RWPE2 (cell line): ENCODE data around the gene PTPRA.

Experiments used
- ATAC-seq: fragments of 200-7000 bp; cut with Tn5 transposase; 3 replicates; pipeline ENCODE4 v1.9.1; 2021; ENCODE audit warnings: low read depth
- DNase-seq: peaks from one replicate; pipeline ENCODE4 v3.0.0-alpha.2; 2020; ENCODE audit warnings: low spot score
- H3K27ac ChIP-seq: fragments of 450-650 bp; 2 replicates; pipeline ENCODE4 v1.5.1; 2017; ENCODE audit warnings: mild to moderate bottlenecking; ENCODE audit not compliant: poor library complexity, severe bottlenecking
- H3K27me3 ChIP-seq: fragments of 250-450 bp; sonication (Bioruptor Pico); 2 replicates; pipeline ENCODE4 v1.5.1; 2021; ENCODE audit warnings: mild to moderate bottlenecking, moderate library complexity; ENCODE audit not compliant: insufficient read depth, poor library complexity, severe bottlenecking
- H3K36me3 ChIP-seq: fragments of 250-450 bp; sonication (Bioruptor Pico); 2 replicates; pipeline ENCODE4 v1.5.1; 2020; ENCODE audit warnings: low read depth, mild to moderate bottlenecking, moderate library complexity
- H3K4me1 ChIP-seq: fragments of 250-450 bp; sonication (Bioruptor Pico); 2 replicates; pipeline ENCODE4 v1.5.1; 2021; ENCODE audit warnings: mild to moderate bottlenecking, moderate library complexity; ENCODE audit not compliant: insufficient read depth, poor library complexity, severe bottlenecking
- H3K4me3 ChIP-seq: fragments of 250-450 bp; sonication (Bioruptor Pico); 2 replicates; pipeline ENCODE4 v1.5.1; 2021; ENCODE audit warnings: mild to moderate bottlenecking, moderate library complexity; ENCODE audit not compliant: severe bottlenecking
- H3K9me3 ChIP-seq: fragments of 250-450 bp; sonication (Bioruptor Pico); 2 replicates; pipeline ENCODE4 v1.5.1; 2021; ENCODE audit warnings: mild to moderate bottlenecking, moderate library complexity; ENCODE audit not compliant: severe bottlenecking
- CTCF ChIP-seq: fragments of 450-650 bp; IDR thresholded peaks from one replicate; pipeline ENCODE4 v1.5.1; 2017; ENCODE audit warnings: mild to moderate bottlenecking, moderate library complexity; ENCODE audit not compliant: poor library complexity, severe bottlenecking

The PTPRA gene

DNA sequence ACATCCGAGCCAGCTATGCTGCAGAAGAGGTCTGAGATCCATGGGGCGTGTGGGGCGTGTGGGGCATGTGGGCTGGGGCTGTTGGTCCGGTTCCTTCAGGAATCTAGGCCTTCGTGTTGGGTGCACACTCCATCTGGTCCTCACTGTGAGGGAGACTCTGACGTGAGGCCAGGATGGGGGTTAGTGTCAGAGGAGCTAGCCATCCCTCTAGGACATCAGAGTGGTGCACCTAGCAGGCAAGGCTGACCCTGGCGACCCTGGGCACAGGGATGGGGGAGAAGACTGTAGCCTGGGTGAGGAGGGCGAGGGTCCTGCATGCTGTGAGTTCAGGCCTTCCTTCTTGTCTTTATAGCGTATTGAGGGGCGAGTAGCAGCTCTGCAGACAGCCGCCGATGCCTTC, 8.7 kb upstream of the PTPRA start:
- DNase-seq (no peak), ATAC-seq (no peak)
- Histone ChIP-seq H3K27me3 (no peaks in the 10 kb centered on the region), H3K4me3 (no peak overlapping the region), H3K27ac (no peak overlapping the region), H3K4me1 (no peaks in the 10 kb centered on the region), H3K9me3 (no peaks in the 10 kb centered on the region), H3K36me3 (peaks cover 11% of the 10 kb centered on the region; the same call in 1 of the 2 replicates)
- TF ChIP-seq CTCF = no peak

GRCh38 chr20:2865101-2865500, 8.2 kb upstream of the PTPRA start:
- no peak for DNase-seq
- no peak for TF ChIP-seq CTCF
- no peaks in the 10 kb centered on the region for H3K4me1 ChIP-seq
- H3K9me3 ChIP-seq = no peaks in the 10 kb centered on the region
- H3K4me3 ChIP-seq = no peak overlapping the region
- no peak overlapping the region for H3K27ac ChIP-seq
- H3K36me3 ChIP-seq = peaks cover 11% of the 10 kb centered on the region; the same call in 1 of the 2 replicates
- no peaks in the 10 kb centered on the region for H3K27me3 ChIP-seq
- no peak for ATAC-seq

DNA sequence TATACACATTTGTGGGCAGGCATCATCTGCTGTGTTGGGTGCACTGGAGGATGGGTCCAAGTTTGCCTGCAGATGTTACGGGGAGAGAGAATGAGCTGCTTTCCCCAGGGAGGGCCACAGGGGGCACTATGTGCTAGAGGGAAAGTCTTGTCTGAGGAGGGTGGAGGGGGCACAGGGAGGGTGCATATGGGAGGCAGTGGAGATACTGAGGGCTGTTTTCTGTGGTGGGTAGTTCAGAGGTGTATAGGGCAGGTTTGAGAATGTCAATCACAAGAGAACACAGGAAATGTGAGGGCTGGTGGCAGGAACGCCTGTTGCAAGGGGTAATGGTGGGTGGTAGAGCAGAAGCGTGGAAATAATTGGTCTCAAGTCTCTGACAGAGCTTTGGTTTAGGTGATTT, 7.7 kb upstream of the PTPRA start:
- TF ChIP-seq CTCF = no peak
- DNase-seq = no peak
- Histone ChIP-seq H3K27me3 (no peaks in the 10 kb centered on the region), H3K9me3 (no peaks in the 10 kb centered on the region), H3K4me3 (no peak overlapping the region), H3K36me3 (peaks cover 11% of the 10 kb centered on the region; the same call in 1 of the 2 replicates), H3K4me1 (peaks cover 3% of the 10 kb centered on the region), H3K27ac (no peak overlapping the region)
- no peak for ATAC-seq

- Histone ChIP-seq H3K27ac (no peak overlapping the region), H3K4me1 (peaks cover 7% of the 10 kb centered on the region)
- ATAC-seq = no peak
Measured at GRCh38 chr20:2866236-2866635, 7.0 kb upstream of the PTPRA start.

More at GRCh38 chr20:2866236-2866635, 7.0 kb upstream of the PTPRA start:
- no peak overlapping the region for H3K4me3 ChIP-seq
- H3K36me3 ChIP-seq = peaks cover 6% of the 10 kb centered on the region; the same call in 1 of the 2 replicates
- no peaks in the 10 kb centered on the region for H3K9me3 ChIP-seq
- DNase-seq = no peak
- TF ChIP-seq CTCF = no peak
- no peaks in the 10 kb centered on the region for H3K27me3 ChIP-seq
